Activated CD4-positive, alpha-beta T cell treated with anti-CD3 and anti-CD28 coated beads for 1 hour (primary cell): ENCODE measurements around the gene FUZ.

Experiments used
- DNase-seq: peaks from one replicate; pipeline ENCODE4 v3.0.0-alpha.2; 2020

FUZ gene, protein sequence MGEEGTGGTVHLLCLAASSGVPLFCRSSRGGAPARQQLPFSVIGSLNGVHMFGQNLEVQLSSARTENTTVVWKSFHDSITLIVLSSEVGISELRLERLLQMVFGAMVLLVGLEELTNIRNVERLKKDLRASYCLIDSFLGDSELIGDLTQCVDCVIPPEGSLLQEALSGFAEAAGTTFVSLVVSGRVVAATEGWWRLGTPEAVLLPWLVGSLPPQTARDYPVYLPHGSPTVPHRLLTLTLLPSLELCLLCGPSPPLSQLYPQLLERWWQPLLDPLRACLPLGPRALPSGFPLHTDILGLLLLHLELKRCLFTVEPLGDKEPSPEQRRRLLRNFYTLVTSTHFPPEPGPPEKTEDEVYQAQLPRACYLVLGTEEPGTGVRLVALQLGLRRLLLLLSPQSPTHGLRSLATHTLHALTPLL

GRCh38 chr19:49812997-49813861, at the start of gene FUZ:
Gene FUZ, minus strand, starts transcription at chr19:49813292. Its CDS starts 186 bp downstream, at chr19:49813106.
- peak; percentile 86 for DNase-seq

GRCh38 chr19:49862391-49863253, 49.5 kb upstream of the FUZ start:
- no peak for DNase-seq

DNA sequence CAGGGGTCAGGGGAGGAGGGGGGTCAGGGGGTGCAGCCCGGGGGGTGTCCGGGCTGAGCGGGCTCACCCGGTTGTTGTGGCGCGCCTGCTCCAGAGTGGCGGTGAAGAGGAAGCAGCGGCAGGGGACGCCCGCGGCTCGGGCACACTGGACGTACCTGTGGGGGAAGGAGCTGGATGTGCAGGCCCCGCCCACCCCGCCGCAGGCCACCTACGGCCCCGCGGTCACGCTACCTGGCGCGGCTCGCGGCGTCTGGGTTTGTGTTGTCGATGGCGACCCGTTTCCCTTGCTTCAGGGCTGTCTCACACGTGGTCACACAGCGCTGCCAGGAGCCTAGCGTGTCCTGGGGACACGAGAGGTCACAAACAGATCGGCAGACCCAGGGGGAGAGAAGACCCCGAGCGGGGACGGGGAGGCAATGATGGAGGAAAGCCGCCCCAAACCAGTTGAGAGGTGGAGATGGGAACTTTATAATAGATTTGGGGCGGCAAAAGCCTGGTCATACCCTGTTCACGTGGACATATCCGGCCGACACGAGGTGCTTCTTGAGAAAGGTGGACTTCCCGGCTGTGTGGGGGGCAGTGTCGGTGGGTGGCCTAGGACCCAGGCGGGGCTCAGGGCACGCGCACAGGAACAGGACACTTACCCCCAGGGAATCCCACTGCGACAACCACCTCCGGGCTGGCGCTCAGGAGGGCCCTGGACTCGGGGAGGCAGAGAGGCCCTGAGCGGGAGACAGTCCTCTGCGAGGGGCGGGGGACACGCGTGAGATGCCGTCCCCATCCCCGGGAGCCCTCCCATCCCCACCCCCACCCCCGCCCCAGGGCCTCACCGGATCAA, 48.7 kb upstream of the FUZ start:
- DNase-seq = no peak

- DNase-seq = no peak
Observed at GRCh38 chr19:49861107-49861506, 48.0 kb upstream of the FUZ start.

- no peak for DNase-seq
Observed at GRCh38 chr19:49860336-49861102, 47.4 kb upstream of the FUZ start.

- DNase-seq = no peak
Observed at GRCh38 chr19:49859682-49860335, 46.7 kb upstream of the FUZ start.

GRCh38 chr19:49858088-49858985, 45.2 kb upstream of the FUZ start:
- DNase-seq = no peak

DNA sequence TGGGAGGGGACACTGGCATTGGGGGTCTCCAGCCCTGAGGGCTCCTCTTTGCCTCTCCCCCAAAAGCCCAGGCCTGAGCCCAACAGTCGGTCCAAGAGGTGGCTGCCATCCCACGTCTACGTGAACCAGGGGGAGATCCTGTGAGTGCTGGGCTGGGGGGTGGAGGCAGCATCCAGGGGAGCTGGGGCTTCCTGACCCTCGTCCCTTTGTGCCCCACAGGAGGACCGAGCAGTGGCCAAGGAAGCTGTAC, 44.7 kb upstream of the FUZ start:
- DNase-seq = no peak

DNA sequence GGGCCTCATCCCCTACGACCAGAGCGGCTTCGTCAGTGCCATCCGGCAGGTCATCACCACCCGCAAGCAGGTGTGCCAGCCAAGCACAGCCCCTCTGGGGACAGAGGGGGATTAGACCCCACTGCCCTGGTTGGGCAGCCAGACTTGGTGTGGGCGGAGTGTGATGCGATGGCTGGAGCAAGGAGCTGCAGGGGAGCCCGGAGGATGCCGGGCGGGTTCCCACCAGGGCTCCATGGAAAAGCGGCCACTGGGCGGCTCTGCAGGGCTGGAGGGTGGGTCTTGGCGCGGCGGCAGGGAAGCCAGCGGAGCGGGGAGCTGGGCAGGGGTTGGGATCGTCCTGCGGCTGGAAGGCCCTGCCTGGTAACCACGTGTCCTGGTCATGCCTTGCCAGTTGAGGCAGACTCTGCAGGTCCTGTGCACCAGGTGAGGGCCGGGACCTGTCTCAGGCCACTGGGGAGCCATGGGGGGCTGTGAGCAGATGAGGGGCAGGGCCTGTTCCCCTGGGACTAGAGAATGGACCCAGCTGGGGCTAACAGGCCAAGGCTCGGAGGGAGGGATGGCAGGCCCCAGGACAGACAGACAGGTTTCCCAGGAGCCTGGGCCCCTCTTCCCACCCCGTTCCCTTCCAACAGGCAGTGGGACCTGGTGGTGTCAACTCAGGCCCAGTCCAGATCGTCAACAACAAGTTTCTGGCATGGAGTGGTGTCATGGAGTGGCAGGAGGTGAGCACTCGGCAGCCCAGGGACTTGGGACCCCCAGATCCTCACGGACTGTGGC, 44.2 kb upstream of the FUZ start:
- no peak for DNase-seq

DNA sequence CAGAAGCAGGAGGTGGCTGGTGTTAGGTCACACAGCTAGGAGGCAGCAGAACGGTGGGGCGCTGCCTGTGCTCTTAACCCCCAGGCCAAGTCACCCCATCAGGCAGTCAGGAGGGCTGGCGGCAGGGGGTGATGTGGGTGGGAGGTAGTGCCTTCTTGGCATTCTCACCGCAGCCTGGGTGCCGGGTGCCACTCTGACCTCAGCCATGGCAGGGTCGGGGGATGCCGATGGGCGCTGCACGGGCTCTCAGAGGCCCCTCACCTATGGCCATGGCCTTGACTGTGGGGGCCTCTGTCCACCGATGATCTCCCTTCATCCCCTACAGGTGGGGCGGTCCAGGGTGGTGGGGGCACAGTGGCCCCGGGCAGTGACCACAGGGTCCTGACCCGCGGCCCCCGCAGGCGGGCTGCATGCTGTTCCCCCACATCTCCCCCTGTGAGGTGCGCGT, 43.5 kb upstream of the FUZ start:
- no peak for DNase-seq

- no peak for DNase-seq
Observed at GRCh38 chr19:49855676-49856573, 42.8 kb upstream of the FUZ start.

DNA sequence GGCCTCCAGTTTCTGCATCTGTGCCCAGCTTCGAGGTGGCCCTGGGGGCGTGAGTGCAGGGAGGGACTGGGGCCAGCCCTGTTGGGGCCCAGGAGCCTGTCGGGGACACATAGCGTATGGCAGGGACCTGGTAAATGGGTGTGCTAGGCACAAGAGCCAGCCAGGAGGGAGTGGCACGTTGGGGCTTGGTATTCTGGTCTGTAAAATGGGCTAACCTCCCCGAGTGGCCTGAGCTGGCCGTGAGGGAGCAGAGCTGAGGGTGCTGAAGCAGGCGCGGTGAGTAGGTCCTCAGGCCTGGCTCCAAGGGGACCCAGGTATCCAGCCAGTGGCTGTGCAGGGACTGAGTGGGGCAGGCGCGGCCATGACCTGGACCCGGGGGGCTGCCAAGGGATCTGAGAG, 42.2 kb upstream of the FUZ start:
- DNase-seq = no peak

DNA sequence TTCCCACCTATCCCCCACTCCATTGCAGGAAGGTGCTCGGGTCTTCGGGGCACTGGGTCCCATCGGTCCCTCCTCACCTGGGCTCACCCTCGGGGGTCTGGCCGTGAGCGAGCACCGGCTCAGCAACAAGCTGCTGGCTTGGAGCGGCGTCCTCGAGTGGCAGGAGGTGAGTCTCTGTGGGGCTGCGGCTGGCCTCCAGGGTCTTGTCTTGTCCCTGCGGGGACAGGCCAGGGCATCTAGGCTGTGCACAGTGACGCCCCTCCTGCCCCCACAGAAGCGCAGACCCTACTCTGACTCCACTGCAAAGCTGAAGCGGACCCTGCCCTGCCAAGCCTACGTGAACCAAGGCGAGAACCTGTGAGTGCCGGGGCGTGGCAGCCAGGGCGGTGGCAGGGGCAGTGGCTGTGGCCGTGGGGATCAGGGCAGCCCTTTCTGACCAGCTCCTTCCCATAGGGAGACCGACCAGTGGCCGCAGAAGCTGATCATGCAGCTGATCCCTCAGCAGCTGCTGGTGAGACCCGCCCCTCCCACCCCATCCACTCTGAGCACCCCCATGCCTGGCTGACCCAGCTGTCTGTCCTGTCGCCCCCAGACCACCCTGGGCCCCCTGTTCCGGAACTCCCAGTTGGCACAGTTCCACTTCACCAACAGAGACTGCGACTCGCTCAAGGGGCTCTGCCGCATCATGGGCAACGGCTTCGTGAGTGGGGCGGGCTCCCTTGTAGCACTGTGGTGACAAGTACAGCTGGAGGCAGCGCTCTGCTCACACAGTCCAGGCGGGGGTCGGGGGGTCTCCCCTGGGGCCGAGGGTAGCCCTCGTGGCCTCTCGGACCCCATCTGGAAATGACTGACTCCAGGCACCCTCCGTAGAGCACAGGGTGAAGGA, 41.5 kb upstream of the FUZ start:
- DNase-seq = no peak

DNA sequence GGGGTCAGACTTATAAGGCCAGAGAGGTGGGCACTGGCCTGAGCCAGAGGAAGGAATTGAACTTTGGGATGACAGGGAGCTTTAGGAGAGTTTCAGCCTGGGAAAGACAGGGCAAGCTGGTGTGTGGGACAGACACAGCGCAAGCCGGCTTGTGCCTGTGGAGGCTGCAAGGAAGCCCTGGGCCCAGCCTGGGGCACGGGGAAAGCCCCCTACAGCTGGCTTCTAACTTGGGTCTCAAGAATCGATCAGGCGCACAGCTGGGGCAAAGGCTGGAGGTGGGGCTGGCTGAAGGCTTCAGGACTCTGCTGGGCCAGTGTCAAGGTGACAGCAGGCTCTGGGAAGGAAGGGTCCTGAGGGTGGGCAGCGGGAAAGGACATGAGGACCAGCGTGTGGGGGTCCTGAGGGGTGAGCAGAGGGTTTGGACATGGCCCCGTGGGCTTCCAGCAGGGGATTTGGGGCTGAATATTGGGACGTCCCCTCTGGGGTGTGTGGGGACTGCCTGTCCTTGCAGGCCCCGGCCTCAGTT, 40.8 kb upstream of the FUZ start:
- no peak for DNase-seq

GRCh38 chr19:49852631-49853126, 39.6 kb upstream of the FUZ start:
- no peak for DNase-seq
